GM12865 (cell line): Measurements from ENCODE around the gene PAX7.

Experiments
- DNase-seq: peaks from one replicate; pipeline ENCODE4 v3.0.0; 2010; ENCODE audit warnings: low read depth
- H3K4me3 ChIP-seq: 2 replicates; pipeline ENCODE4 v1.5.1; 2011; ENCODE audit warnings: mild to moderate bottlenecking, low read depth, low read length, control low read depth
- CTCF ChIP-seq: IDR thresholded peaks from 2 replicates; pipeline ENCODE4 v1.5.1; 2011; ENCODE audit warnings: low read length, control low read depth, low read depth, inconsistent platforms; ENCODE audit not compliant: insufficient read depth; ENCODE audit errors: missing control alignments

Gene PAX7

GRCh38 chr1:18642278-18643095 is 11.8 kb downstream of the PAX7 start:
- DNase-seq, result no peak
- no peak overlapping the region for H3K4me3 ChIP-seq

GRCh38 chr1:18643154-18644012 is 12.7 kb downstream of the PAX7 start:
- no peak overlapping the region for H3K4me3 ChIP-seq
- no peak for DNase-seq
- no peak for TF ChIP-seq CTCF

More at GRCh38 chr1:18642278-18643095, 11.8 kb downstream of the PAX7 start:
- TF ChIP-seq CTCF, result no peak

- no peak for DNase-seq
- TF ChIP-seq CTCF, result no peak
- no peak overlapping the region for H3K4me3 ChIP-seq
These were observed 13.4 kb downstream of the PAX7 start for GRCh38 chr1:18644013-18644399.

GRCh38 chr1:18644446-18644845 is 13.8 kb downstream of the PAX7 start:
- TF ChIP-seq CTCF, result no peak
- no peak overlapping the region for H3K4me3 ChIP-seq
- DNase-seq, result no peak

- TF ChIP-seq CTCF, result no peak
- H3K4me3 ChIP-seq, result no peak overlapping the region
- DNase-seq, result no peak
These were observed 14.5 kb downstream of the PAX7 start for GRCh38 chr1:18644973-18645746.

GRCh38 chr1:18645747-18646090 is 15.1 kb downstream of the PAX7 start:
- no peak for DNase-seq
- H3K4me3 ChIP-seq, result no peak overlapping the region
- no peak for TF ChIP-seq CTCF
